KOPT-K1 (cell line): ENCODE data around the gene C1QTNF6.

ENCODE experiments used
- H3K27ac ChIP-seq: fragments of 200-600 bp; sonication (generic); 2 replicates; pipeline ENCODE4 v1.5.1; 2016; ENCODE audit warnings: antibody characterized with exemption, mild to moderate bottlenecking, low read depth, low read length; ENCODE audit not compliant: poor library complexity, severe bottlenecking
- H3K36me3 ChIP-seq: fragments of 200-600 bp; sonication (generic); 2 replicates; pipeline ENCODE4 v1.5.1; 2017; ENCODE audit warnings: antibody characterized with exemption, mild to moderate bottlenecking, low read length, moderate library complexity; ENCODE audit not compliant: insufficient read depth
- H3K9me3 ChIP-seq: fragments of 200-600 bp; sonication (generic); 2 replicates; pipeline ENCODE4 v1.5.1; 2017; ENCODE audit warnings: antibody characterized with exemption, low read length, mild to moderate bottlenecking; ENCODE audit not compliant: insufficient read depth, poor library complexity, severe bottlenecking

C1QTNF6 gene

DNA sequence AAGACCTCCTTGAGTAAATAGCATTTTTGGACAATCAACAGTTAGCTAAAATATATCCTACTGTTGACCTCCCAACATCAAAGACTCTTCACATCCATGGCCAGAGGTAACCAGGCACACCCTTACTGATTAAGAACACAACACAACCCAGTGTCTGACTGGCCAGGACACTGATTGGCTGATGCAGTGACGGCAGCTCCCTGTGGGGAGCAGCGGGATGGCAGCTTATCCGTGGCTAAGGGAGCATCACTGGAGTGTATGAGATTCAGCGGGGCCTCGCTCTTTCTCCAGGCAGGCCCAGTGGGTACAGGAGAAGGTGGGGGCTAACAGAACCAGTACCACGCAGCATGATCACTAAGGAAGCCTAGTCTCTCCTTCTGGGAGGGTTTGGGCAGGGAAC is 28.0 kb downstream of the C1QTNF6 start:
- Histone ChIP-seq H3K36me3 (no peaks in the 10 kb centered on the region), H3K27ac (no peak overlapping the region), H3K9me3 (peaks cover 6% of the 10 kb centered on the region)

DNA sequence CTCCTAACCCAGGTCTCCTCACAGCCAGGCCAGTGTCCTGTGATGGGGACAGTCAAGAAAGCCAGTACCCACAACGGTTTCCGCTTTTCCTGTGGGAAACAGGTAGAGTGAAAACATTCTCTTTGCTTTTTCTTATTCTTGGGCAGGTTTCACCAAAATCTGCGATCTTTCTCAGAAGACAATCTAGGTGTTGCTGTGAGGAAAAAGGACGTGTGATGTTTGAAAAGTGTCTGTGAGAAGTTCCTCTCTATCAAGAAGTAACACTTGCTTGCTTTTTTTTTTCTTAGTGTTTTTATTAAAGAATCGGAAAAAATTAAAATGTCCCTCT is 29.1 kb downstream of the C1QTNF6 start:
- H3K27ac ChIP-seq = no peak overlapping the region

DNA sequence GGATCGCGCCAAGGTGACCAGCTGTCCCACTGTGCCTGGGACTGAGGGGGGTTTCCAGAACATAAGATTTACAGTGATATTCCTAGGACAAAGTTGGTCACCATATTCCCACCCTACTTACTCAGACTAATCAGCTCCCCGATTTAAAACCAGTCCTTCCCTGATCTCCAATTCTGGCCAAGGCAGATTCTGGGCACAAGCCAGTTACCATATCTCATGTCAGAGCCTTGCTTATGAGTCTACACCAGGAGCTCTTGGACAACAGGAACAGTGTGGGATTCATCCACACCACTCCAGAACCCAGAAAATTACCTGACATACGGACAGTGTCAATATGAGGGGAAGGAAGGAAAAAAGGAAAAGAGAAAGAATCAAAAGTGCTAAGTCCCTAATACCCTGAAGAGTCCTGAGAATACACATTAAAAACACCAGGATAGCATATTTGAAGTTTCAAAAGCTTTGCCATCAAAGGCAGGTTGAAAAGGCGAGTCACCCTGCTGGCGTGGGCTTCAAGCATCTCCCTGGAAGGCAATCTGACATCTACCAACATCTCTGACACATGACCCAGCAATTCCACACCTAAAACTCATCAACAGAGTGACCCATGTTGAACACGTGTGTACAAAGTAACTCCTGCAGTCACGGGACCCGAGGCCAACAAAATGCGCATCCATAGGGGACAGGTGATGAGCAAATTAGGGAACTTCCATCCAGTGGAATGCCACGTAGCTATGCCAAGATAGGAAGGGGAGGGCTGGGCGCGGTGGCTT is 30.3 kb downstream of the C1QTNF6 start:
- Histone ChIP-seq H3K36me3 (no peaks in the 10 kb centered on the region), H3K27ac (no peak overlapping the region), H3K9me3 (peaks cover 6% of the 10 kb centered on the region)

More for the DNA sequence above, 29.1 kb downstream of the C1QTNF6 start:
- peaks cover 6% of the 10 kb centered on the region for H3K9me3 ChIP-seq
- H3K36me3 ChIP-seq = no peaks in the 10 kb centered on the region

DNA sequence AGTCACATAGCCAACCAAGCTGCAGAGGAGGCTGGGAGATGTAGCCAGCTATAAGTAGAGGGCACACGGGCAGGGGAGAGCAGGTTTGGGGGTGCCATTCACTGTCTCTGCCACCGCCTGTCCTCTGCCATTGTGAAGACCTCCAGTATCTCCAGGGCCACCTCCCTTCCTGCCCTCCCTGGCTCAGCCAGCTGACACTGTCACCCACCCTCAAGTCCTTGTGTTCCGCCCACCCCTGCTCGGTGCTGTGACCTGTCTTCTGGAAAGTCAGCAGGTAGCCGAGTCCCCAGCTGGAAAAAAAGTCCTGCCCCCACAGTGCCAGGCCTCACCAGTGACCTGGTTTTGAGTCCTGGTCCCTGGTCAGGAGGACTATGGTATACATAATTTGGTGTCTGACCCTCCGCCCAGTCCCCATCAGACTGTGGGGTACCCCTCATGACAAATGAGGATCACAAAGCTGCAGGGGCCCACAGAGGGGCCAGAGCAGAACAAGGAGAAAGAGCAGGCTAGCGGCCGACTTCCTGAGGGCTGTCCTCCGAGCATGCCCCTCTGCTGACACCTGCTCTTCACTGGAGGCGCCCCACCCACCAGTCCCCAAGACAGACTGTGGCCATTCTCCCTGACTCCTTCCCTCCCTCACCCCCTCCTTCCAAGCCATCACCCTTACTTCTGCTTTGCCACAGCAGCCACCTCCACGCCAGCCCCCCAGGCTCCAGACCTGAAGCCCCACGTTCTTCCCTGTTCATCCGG is 31.2 kb downstream of the C1QTNF6 start:
- Histone ChIP-seq H3K27ac (no peak overlapping the region), H3K36me3 (no peaks in the 10 kb centered on the region), H3K9me3 (peaks cover 6% of the 10 kb centered on the region)

DNA sequence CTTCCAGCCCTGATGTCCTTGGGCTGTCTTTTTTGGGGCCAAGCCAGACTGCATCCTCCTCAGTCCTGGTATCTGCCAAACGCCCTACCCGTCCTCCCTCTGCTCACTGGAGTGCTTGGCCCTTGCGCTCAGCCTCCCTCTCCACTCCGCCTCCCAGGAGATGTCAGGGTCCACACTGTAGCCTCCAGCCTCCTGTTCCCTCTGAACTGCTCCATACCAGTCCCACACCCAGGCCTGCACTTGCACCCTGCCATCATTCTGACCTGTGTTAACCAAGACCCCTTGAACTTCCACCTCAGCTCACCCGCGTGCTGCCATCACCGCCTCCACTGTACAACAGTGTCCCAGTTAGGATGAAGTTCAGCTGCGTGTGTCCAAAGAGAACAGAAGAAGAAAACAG is 32.1 kb downstream of the C1QTNF6 start:
- Histone ChIP-seq H3K9me3 (no peaks in the 10 kb centered on the region), H3K27ac (no peak overlapping the region), H3K36me3 (no peaks in the 10 kb centered on the region)

DNA sequence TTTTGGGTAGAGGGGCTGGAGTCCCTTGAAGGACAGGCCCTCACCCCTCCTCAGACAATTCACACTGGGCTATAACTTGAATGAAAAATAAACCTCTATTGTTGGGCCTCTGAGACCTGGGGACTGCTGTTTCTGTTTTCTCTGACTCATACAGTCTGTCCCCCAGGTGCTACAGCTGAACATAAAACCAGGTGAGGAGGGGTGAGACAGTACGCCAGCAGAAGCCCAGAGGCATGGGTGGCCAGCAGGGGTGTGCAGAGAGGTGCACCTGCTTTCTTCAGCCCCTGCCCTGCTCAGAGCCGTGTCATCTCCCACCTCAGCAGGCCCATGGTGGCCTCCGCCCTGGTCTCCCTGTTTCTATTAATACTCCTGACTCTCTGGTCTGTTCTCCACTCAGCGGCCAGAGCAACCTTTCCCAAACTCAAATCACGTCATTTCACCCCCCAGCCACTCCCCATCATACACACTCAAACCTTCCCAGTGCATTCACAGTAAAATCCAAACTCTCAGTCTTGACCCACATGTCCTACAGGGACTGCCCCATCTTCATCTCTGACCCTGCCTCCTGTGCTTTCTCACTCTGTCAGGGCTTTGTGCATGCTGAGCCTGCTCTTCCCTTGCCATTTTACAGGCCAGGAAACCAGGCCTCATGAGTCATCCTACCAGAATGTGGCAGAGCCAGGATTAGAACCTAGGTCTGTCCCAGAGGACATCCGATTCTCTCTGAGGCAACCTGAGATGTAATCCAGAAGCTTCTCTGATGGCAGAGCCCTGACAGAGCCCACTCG is 32.9 kb downstream of the C1QTNF6 start:
- Histone ChIP-seq H3K27ac (no peak overlapping the region), H3K9me3 (no peaks in the 10 kb centered on the region), H3K36me3 (no peaks in the 10 kb centered on the region)

DNA sequence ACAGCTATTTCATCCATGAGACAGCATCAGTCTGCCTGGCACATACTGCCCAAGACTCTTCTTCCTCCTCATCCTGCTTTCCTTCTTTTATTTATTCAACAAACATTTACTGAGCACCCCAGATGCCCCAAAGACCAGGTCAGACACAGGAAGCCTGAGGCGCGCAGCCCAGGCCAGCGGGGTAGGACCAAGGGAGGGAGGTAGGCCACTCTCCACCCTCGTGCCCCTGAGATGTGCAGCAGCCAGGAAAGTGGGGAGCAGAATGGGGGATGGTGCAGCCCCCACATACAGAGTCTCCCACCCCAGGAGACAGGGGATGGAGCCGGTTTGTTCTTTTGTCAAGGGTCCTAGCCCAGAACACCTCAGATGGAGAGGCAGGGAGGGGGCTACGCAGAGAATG is 34.1 kb downstream of the C1QTNF6 start:
- no peaks in the 10 kb centered on the region for H3K36me3 ChIP-seq
- H3K9me3 ChIP-seq = no peaks in the 10 kb centered on the region
- H3K27ac ChIP-seq = no peak overlapping the region

DNA sequence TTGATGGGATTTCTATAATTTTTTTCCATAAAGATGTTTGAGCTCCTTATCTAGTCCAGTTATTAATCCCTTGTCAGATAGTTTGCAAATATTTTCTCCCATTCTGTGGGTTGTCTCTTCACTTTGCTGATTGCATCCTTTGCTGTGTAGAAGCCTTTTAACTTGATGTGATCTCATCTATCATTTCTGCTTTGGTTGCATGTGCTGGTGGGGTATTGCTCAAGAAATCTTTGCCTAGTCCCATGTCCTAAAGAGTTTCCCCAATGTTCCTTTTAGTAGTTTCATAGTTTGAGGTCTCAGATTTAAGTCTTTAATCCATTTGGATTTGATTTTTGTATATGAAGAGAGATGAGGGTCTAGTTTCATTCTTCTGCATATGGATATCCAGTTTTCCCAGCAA is 36.6 kb downstream of the C1QTNF6 start:
- H3K27ac ChIP-seq = no peak overlapping the region
- H3K9me3 ChIP-seq = no peaks in the 10 kb centered on the region
- H3K36me3 ChIP-seq = no peaks in the 10 kb centered on the region

DNA sequence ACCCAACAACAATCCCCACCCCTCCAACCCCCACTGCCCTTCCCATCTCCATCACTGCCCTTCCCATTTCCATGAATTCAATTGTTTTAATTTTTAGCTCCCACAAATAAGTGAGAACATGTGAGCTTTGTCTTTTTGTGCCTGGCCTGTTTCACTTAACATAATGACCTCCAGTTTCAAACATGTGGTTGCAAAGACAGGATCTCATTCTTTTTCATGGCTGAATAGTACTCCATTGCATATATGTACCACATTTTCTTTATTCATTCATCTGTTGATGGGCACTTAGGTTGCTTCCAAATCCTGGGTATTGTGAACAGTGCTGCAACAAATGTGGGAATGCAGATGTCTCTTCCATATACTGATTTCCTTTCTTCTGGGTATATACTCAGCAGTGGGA is 37.3 kb downstream of the C1QTNF6 start:
- H3K36me3 ChIP-seq = no peaks in the 10 kb centered on the region
- H3K27ac ChIP-seq = no peak overlapping the region
- no peaks in the 10 kb centered on the region for H3K9me3 ChIP-seq

DNA sequence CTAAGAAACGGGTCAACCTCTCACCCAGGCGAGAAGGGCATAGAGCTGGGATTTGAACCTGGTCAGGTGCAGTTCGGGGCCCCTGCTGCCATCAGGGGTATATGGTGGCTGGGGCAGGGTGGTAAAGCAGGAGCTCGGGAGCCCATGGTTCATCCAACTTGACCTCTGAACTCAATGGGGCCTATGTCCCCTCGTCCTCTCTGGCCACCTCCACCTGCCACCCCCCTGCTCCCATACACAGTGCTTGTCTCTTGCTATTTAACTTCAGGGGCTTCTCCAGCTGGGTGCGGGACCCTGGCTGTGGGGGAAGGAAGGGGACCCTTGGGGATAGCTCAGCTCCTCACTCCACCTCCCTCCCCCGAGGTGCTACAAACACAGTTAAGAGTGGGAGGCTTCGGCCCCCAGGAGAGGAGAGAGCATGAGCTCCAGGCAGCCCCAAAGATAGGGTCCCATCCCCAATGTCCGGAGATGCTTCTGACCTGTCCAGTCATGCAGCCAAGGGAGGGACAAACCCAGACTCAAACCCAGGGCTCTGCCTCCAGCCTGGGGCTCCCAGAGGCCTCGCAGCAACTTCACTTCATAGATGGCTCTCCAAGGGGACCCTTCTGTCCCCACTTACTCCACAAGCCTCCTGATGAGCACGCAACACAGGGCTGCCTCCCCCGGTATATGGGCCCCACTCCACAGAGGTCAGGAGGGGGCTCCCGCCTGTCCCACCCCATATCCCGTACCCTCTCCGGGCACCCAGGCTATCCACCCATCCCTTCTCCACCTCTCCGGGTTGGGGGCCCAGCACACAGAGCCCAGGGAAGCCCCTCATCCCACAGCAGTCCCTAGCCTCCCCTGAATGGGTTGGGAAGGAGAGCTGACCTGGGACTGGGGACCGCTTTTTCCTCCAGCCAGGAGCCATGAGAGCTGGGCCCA is 39.0 kb downstream of the C1QTNF6 start:
- Histone ChIP-seq H3K27ac (peak overlapping the region; percentile 78), H3K36me3 (peaks cover under 1% of the 10 kb centered on the region; the same call in 1 of the 2 replicates), H3K9me3 (no peaks in the 10 kb centered on the region)

DNA sequence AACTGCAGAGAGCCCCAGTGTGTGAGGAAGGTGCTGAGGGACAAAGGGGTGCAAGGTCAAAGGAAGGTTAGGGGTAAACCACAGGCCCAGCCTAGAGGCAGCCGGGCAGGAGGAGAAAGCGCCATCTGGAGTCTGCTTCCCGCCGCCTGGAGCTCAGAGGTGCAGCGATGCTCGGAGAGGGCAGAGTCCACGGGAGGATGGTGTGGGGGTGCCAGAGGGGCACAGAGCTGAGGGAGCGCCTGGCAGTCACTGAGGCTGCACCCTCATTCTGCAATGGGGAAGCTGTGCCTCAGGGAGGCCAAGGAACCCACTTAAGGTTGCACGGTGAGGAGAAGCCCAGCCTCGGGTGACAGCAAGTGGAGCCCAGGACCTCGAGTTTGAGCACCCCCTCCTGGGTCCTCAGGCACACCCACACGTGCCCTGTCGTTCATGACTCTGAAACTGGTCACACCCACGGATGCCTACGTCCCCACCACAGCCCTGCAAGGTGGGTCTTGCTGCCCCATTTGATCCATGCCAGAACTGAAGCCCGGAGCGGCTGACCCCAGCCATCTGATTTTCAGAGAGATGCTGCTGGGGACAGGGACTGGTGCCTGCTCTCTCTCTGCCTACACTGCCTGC is 39.9 kb downstream of the C1QTNF6 start:
- Histone ChIP-seq H3K27ac (peak overlapping the region; percentile 78), H3K36me3 (peaks cover 9% of the 10 kb centered on the region; the same call in 1 of the 2 replicates), H3K9me3 (no peaks in the 10 kb centered on the region)

DNA sequence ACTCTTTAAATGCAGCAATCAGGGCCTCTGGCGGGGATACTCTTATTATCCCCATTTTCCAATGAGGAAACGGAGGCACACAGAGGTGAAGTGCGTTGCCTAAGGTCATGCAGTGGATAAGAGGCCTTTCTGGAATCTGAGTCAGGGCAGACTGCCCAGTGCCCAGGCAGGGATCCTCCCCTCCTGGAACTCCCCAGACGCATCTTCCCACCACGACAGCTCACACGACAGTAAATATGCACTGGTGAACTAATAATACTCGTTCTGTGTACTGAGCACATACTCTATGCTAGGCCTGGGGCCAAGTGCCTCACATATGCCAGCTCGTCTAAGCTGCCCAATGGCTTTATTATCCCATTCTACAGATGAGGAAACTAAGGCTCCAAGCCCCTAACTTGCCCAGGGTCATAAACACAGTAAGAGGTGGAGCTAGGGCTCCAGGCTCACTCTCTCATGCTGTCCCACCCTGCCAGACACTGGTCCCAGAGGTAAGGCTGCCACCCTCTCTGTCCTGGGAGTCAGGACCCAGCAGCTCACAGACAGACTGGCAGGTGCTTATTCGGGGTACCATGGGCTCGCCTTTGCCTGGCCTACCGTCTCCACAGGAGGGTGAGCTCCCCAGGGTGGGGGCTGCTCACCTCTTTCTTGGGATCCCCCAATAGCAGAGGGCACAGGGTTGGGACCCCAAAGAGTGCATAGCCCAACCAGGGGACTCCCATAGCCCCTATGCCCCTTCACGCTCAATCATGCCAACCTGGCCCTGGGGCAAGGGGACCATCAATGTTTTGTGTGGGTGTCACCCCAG is 40.7 kb downstream of the C1QTNF6 start:
- no peaks in the 10 kb centered on the region for H3K9me3 ChIP-seq
- H3K36me3 ChIP-seq = peaks cover 15% of the 10 kb centered on the region; the same call in 1 of the 2 replicates

DNA sequence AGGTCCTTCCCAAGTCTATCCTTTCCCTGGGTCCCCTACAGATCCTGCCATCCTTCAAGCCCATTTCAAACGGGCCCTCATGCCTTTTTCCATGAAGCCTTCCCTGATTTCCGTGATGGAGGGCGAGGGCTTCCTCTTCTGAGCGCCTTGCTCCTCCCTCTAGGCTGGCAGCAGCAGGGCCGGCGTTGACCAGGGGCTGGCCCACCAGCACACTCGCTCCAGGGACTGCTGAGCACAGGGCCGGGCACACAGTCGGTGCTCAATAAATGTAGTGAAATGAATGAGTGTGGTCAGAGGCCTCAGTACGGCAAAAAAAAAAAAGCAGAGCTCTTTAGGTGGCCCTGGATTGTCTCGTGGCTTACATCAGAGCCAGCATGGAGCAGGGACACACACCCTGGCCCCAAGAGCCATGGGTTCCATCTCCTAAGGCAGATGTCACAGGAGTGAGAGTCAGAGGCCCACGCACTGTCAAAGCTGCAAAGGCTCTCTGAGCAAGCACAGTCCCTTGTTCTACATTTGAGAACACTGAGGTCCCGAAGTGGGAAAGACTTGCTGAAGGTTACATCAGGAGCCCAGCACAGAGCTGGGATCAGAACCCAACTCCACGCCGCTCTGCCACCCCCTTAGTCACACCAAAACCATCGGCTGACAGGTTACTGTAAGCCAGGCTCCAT is 41.4 kb downstream of the C1QTNF6 start:
- no peak overlapping the region for H3K27ac ChIP-seq
- no peaks in the 10 kb centered on the region for H3K9me3 ChIP-seq
- H3K36me3 ChIP-seq = peaks cover 18% of the 10 kb centered on the region; the same call in 1 of the 2 replicates

More for the DNA sequence above, 40.7 kb downstream of the C1QTNF6 start:
- H3K27ac ChIP-seq = no peak overlapping the region
